Measurements from ENCODE around the gene NAT16.
A peak's percentile ranks its signal among the peaks of the same experiment; 100 is the strongest.

The NAT16 gene

GRCh38 chr7:101180130-101180755 lies at the start of gene NAT16:
Gene NAT16, minus strand, starts transcription at chr7:101180293. Its CDS starts 5,486 bp downstream, at chr7:101174807.
- DNase-seq, result no peak

GRCh38 chr7:101226721-101227120 lies 46.6 kb upstream of the NAT16 start:
- no peak for DNase-seq

- no peak for DNase-seq
Observed at GRCh38 chr7:101225650-101226049, 45.6 kb upstream of the NAT16 start.

GRCh38 chr7:101223528-101223927 lies 43.4 kb upstream of the NAT16 start:
- no peak for DNase-seq

GRCh38 chr7:101222275-101222830 lies 42.3 kb upstream of the NAT16 start:
- no peak for DNase-seq

- DNase-seq, result no peak
Observed at GRCh38 chr7:101220295-101220694, 40.2 kb upstream of the NAT16 start.

GRCh38 chr7:101218236-101219125 lies 38.4 kb upstream of the NAT16 start:
- DNase-seq, result no peak

GRCh38 chr7:101217388-101218235 lies 37.5 kb upstream of the NAT16 start, which contains the start of the genes PLOD3 and ZNHIT1:
Gene PLOD3, minus strand, starts transcription at chr7:101217581. Its CDS starts 307 bp downstream, at chr7:101217274.
Gene ZNHIT1, plus strand, starts transcription at chr7:101218165. Its CDS starts 31 bp downstream, at chr7:101218196.
- peak; percentile 91 for DNase-seq

GRCh38 chr7:101216860-101217387 lies 36.8 kb upstream of the NAT16 start:
- no peak for DNase-seq

GRCh38 chr7:101216001-101216859 lies 36.1 kb upstream of the NAT16 start:
- peak; percentile 25 for DNase-seq

GRCh38 chr7:101212014-101212413 lies 31.9 kb upstream of the NAT16 start:
- no peak for DNase-seq

- no peak for DNase-seq
Observed at GRCh38 chr7:101211501-101211900, 31.4 kb upstream of the NAT16 start.

GRCh38 chr7:101210143-101210542 lies 30.1 kb upstream of the NAT16 start:
- no peak for DNase-seq

- no peak for DNase-seq
Observed at GRCh38 chr7:101208794-101209193, 28.7 kb upstream of the NAT16 start.

GRCh38 chr7:101207459-101207858 lies 27.4 kb upstream of the NAT16 start:
- no peak for DNase-seq

GRCh38 chr7:101206665-101207042 lies 26.6 kb upstream of the NAT16 start:
- no peak for DNase-seq

GRCh38 chr7:101205901-101206664 lies 26.0 kb upstream of the NAT16 start:
- DNase-seq, result no peak

GRCh38 chr7:101203740-101204738 lies 23.9 kb upstream of the NAT16 start:
- DNase-seq, result peak; percentile 62

- no peak for DNase-seq
Observed at GRCh38 chr7:101202603-101202918, 22.5 kb upstream of the NAT16 start.
